Measurements from ENCODE around the gene CACNA2D2. TPM values are rescaled to one million over a fixed set of nuclear protein-coding genes. Genes with fewer than 3 reads are reported as not detected.

CACNA2D2 gene
- total and polyA plus RNA-seq, 2 of the 13 experiments (the other 11 are each of a cell fraction or from before 2014, with no cell fraction given): not detected

DNA sequence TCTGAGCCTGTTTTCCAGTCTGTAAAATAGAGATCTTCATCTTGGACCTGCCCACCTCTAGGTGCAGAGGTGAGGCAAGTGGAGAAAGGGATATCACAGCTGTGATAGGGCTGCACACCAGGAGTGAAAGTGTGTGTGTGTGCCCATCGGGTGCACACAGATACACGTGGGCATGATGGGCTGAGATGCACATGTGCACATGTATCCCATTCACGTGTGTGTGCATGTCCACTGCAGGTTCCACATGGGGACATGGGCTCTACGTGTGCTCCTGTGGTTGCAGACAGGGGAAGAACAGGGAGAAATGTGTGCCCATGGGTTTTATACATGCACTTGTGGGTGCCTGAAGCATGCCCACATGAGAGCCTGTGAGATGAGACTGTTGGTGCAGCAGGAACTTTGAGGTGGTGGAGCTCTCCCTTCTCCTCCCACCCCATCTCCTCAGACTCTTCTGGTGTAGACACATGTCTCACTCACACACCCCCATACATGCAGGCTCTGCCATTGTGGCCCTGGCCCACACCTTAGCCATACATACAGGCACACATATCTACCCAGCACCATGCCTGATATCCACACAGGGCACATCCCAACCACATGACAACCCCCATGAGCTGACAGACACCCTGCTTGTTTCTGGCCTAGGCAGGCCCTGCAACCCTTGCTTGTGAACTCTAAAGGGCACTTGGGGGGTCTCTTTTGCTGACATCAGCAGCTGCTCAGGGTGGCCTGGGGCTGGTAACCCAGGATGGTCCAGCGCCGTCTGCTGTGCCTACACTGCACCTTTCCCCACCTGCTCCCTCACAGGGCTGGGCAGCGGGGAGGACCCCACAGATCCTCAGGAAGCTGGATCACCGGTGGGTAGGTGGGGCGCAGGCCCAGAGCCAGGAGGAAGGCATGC is 86.4 kb downstream of the CACNA2D2 start (continued):
- TF ChIP-seq, protein P1, sequence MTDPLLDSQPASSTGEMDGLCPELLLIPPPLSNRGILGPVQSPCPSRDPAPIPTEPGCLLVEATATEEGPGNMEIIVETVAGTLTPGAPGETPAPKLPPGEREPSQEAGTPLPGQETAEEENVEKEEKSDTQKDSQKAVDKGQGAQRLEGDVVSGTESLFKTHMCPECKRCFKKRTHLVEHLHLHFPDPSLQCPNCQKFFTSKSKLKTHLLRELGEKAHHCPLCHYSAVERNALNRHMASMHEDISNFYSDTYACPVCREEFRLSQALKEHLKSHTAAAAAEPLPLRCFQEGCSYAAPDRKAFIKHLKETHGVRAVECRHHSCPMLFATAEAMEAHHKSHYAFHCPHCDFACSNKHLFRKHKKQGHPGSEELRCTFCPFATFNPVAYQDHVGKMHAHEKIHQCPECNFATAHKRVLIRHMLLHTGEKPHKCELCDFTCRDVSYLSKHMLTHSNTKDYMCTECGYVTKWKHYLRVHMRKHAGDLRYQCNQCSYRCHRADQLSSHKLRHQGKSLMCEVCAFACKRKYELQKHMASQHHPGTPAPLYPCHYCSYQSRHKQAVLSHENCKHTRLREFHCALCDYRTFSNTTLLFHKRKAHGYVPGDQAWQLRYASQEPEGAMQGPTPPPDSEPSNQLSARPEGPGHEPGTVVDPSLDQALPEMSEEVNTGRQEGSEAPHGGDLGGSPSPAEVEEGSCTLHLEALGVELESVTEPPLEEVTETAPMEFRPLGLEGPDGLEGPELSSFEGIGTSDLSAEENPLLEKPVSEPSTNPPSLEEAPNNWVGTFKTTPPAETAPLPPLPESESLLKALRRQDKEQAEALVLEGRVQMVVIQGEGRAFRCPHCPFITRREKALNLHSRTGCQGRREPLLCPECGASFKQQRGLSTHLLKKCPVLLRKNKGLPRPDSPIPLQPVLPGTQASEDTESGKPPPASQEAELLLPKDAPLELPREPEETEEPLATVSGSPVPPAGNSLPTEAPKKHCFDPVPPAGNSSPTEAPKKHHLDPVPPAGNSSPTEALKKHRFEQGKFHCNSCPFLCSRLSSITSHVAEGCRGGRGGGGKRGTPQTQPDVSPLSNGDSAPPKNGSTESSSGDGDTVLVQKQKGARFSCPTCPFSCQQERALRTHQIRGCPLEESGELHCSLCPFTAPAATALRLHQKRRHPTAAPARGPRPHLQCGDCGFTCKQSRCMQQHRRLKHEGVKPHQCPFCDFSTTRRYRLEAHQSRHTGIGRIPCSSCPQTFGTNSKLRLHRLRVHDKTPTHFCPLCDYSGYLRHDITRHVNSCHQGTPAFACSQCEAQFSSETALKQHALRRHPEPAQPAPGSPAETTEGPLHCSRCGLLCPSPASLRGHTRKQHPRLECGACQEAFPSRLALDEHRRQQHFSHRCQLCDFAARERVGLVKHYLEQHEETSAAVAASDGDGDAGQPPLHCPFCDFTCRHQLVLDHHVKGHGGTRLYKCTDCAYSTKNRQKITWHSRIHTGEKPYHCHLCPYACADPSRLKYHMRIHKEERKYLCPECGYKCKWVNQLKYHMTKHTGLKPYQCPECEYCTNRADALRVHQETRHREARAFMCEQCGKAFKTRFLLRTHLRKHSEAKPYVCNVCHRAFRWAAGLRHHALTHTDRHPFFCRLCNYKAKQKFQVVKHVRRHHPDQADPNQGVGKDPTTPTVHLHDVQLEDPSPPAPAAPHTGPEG (CRISPR knock-in tag; IDR thresholded peaks at IDR 0.05): no peak
- TF ChIP-seq MAFK (conservative IDR thresholded peaks at IDR 0.05 in 1 of 2, IDR thresholded peaks at IDR 0.05 in 1 of 2; ENCODE audit: low read length in 2 of 2) (peak; percentile 60 to 77), GATA4 (IDR thresholded peaks at IDR 0.05; ENCODE audit: borderline replicate concordance, low read depth) (no peak)

DNA sequence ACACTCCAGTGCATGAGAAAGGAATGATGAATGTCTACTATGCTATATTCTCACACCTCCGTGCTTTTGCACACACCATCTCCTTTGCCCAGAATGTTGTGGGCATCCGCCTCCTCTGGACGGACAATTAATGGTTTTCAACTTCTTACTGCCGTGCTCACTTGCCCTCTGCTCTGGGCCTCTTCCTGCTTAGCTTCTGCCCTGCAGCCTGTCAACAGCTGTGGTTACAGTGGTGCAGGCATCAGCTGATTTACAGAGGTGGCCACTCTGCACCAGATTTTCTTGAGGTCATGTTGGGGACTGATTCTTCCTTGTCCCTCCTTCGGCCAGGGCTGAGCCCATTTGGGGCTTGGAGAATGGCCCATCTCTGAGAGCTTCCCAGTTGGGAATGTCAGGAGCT is 87.6 kb downstream of the CACNA2D2 start:
- BruUV-seq (replicated peaks): no TSS peak
- in situ Hi-C loops (cut with HindIII; ENCODE audit: extremely low pct_ligation_motif_present, low pct_unique_long_range_greater_than_20kb): no loop called here
- no peak overlapping the region for H2AFZ ChIP-seq (ENCODE audit: low read length)
- peaks cover 1 to 12% of the 10 kb centered on the region in 2 experiments; a peak in 3 of 5 replicates for H3K27me3 ChIP-seq (ENCODE audit: control insufficient read depth in 1 of 2, insufficient read depth in 2 of 2, low read length in 2 of 2)
- no peak for TF ChIP-seq RORA (CRISPR knock-in tag; IDR thresholded peaks at IDR 0.05)
- TF ChIP-seq CREB1 (IDR thresholded peaks at IDR 0.05): no peak
- no peak for TF ChIP-seq CREB1 (CRISPR knock-in tag; IDR thresholded peaks at IDR 0.05)
- no peak for TF ChIP-seq SIN3A (IDR thresholded peaks at IDR 0.05; ENCODE audit: borderline replicate concordance, low read depth, low read length)
- no peak for TF ChIP-seq ZFX (CRISPR knock-in tag; IDR thresholded peaks at IDR 0.05; ENCODE audit: low read depth)
- TF ChIP-seq ISX (CRISPR knock-in tag; conservative IDR thresholded peaks at IDR 0.05): no peak
- ChIA-PET CTCF (ENCODE audit: low intra/inter-chr PET ratio, low total read pairs) (no interaction called here), POLR2A (no interaction called here)
- no peaks in the 10 kb centered on the region for H3K79me2 ChIP-seq (ENCODE audit: insufficient read depth, low read length)
- no peak overlapping the region for H3K4me2 ChIP-seq (ENCODE audit: low read depth, low read length)
- WGBS (ENCODE audit: low lambda C conversion rate): 17% methylated on average over 5 of the region's 5 CpGs
- H3K36me3 ChIP-seq (replicated peaks in 1 of 2; ENCODE audit: control insufficient read depth in 1 of 2, insufficient read depth in 2 of 2, low read length in 2 of 2): no peaks in the 10 kb centered on the region
- peaks cover 4% of the 10 kb centered on the region; the same call in 1 of the 2 replicates for H4K20me1 ChIP-seq (ENCODE audit: insufficient read depth, low read length)
- FAIRE-seq (no peak), DNase-seq (ENCODE audit: low spot score) (no peak), ATAC-seq (no peak)
- H3K4me3 ChIP-seq (replicated peaks in 1 of 3; ENCODE audit: insufficient read depth in 1 of 3, low read depth in 2 of 3, low read length in 3 of 3): no peak overlapping the region
- H3K4me1 ChIP-seq (ENCODE audit: insufficient read depth, low read length): no peaks in the 10 kb centered on the region
- H3K27ac ChIP-seq (ENCODE audit: extremely low read length, insufficient read depth, low read length): no peak overlapping the region
- H3K9me3 ChIP-seq (ENCODE audit: low read length): no peaks in the 10 kb centered on the region
- intact Hi-C loops (cut with micrococcal nuclease; ENCODE audit: unreplicated experiment): no loop called here
- no peak overlapping the region for H3K9ac ChIP-seq (ENCODE audit: insufficient read depth, low read depth, low read length)

Measured in HepG2 (cell line).